Loucy (cell line): ENCODE measurements around the gene FBXO9.

ENCODE experiments used
- EZH2phosphoT487 ChIP-seq: fragments of 200-600 bp; IDR thresholded peaks from 2 replicates; pipeline ENCODE4 v1.6.1; 2018; ENCODE audit warnings: antibody characterized with exemption, mild to moderate bottlenecking, moderate library complexity, borderline replicate concordance
- TF ChIP-seq, protein P1 (sequence below): fragments of 200-600 bp; sonication (generic); conservative IDR thresholded peaks from 2 replicates; pipeline ENCODE4 v1.5.1; 2014; ENCODE audit warnings: mild to moderate bottlenecking, antibody characterized with exemption, low read length

DNA sequence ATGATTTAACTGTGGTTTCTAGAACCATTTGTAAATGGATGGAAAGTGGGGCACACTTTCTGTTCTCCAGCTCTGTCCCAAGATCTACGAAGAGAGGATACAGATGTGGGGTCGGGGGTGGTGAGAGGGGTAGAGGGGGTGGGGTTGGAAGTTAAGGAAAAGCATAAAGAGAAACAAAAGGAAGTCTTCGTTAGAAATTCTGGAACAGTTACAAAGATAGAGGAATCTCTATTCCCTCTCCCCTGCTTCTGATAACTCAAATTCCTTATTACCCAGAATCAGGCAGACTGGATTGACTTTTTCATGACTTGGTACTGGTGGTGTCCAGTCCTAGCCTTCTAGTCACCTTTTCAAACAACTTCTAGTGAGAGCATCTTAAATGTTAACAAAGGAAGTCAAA, 78.5 kb downstream of the FBXO9 start:
- TF ChIP-seq, protein P1, sequence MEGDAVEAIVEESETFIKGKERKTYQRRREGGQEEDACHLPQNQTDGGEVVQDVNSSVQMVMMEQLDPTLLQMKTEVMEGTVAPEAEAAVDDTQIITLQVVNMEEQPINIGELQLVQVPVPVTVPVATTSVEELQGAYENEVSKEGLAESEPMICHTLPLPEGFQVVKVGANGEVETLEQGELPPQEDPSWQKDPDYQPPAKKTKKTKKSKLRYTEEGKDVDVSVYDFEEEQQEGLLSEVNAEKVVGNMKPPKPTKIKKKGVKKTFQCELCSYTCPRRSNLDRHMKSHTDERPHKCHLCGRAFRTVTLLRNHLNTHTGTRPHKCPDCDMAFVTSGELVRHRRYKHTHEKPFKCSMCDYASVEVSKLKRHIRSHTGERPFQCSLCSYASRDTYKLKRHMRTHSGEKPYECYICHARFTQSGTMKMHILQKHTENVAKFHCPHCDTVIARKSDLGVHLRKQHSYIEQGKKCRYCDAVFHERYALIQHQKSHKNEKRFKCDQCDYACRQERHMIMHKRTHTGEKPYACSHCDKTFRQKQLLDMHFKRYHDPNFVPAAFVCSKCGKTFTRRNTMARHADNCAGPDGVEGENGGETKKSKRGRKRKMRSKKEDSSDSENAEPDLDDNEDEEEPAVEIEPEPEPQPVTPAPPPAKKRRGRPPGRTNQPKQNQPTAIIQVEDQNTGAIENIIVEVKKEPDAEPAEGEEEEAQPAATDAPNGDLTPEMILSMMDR, result no peak
- TF ChIP-seq EZH2phosphoT487, result no peak
